RPMI8226 (cell line): Measurements from ENCODE around the gene CYP11A1.

Experiments
- DNase-seq: peaks from one replicate; pipeline ENCODE4 v3.0.0-alpha.2; 2015

Gene CYP11A1

DNA sequence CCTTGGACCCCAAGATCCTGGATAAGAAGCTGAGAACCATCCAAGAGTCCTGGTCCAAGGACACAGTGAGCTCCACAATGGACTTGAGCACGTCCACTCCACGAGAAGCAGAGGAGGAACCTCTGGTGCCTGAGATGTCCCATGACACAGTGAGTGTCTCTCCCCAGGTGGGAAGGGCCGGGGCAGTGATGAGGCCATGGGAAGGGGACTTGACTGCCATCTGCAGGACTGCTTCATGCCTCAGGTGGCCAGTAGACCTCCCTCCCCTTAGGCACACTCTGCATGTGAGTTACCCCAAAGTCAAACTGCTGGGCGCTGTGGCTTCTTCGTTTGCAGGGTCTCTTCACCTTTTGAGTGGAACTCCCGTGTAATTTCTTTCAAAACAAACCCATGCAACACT is 71.6 kb downstream of the CYP11A1 start:
- DNase-seq, result no peak

- DNase-seq, result peak; percentile 80
Measured at GRCh38 chr15:74294010-74294409, 73.4 kb downstream of the CYP11A1 start.

- no peak for DNase-seq
Measured at GRCh38 chr15:74293021-74293810, 74.2 kb downstream of the CYP11A1 start.

GRCh38 chr15:74291101-74292071 is 76.1 kb downstream of the CYP11A1 start:
- DNase-seq, result peak; percentile 92

DNA sequence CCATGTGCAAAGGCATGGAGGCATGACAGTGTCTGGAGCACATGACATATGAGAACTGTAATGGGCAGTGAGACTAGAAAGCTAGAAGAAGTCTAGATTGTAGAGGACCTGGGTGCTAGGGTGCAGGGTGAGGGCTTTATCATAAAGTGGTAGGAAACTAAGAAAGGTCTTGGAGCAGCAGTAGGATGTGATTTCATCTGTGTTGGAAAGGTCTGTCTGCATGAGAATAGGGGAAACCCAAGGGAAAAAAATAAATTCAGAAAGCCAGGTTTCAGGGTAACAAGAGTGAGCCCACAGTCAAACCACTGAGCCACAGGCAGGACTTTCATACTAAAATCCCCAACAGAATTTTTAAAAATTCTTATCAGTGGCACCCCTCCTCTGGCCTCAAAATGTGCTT is 76.8 kb downstream of the CYP11A1 start:
- no peak for DNase-seq

GRCh38 chr15:74289671-74290070 is 77.8 kb downstream of the CYP11A1 start:
- DNase-seq, result no peak
